ENCODE results near the gene TUBB3.

Gene TUBB3

DNA sequence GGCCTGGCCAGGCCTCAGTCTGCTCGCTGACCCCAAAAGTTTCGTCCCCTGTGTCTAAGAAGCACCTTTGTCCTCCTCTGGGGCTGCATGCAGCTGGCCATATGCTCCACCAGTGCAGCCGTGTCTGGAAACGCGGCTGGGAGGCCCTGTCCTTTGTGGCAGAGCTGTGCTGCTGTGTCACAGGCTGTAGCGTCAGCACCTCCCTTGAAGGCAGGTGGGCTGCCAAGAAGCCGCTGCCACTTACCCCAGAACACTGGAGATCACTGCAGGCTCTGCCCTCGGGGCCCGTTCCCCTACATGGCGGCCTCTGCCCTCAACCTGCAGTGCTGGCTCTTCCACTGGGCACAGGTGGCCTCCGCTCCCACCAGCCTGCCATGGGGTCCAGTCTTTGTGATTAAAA is 20.2 kb upstream of the TUBB3 start:
- DNase-seq (ENCODE audit: low read depth) = no peak
- TF ChIP-seq, protein P1, sequence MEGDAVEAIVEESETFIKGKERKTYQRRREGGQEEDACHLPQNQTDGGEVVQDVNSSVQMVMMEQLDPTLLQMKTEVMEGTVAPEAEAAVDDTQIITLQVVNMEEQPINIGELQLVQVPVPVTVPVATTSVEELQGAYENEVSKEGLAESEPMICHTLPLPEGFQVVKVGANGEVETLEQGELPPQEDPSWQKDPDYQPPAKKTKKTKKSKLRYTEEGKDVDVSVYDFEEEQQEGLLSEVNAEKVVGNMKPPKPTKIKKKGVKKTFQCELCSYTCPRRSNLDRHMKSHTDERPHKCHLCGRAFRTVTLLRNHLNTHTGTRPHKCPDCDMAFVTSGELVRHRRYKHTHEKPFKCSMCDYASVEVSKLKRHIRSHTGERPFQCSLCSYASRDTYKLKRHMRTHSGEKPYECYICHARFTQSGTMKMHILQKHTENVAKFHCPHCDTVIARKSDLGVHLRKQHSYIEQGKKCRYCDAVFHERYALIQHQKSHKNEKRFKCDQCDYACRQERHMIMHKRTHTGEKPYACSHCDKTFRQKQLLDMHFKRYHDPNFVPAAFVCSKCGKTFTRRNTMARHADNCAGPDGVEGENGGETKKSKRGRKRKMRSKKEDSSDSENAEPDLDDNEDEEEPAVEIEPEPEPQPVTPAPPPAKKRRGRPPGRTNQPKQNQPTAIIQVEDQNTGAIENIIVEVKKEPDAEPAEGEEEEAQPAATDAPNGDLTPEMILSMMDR (IDR thresholded peaks at IDR 0.05; ENCODE audit: insufficient read depth, low read depth, low read length, missing control alignments) = no peak
- H3K4me3 ChIP-seq (ENCODE audit: low read depth, low read length) = no peak overlapping the region

DNA sequence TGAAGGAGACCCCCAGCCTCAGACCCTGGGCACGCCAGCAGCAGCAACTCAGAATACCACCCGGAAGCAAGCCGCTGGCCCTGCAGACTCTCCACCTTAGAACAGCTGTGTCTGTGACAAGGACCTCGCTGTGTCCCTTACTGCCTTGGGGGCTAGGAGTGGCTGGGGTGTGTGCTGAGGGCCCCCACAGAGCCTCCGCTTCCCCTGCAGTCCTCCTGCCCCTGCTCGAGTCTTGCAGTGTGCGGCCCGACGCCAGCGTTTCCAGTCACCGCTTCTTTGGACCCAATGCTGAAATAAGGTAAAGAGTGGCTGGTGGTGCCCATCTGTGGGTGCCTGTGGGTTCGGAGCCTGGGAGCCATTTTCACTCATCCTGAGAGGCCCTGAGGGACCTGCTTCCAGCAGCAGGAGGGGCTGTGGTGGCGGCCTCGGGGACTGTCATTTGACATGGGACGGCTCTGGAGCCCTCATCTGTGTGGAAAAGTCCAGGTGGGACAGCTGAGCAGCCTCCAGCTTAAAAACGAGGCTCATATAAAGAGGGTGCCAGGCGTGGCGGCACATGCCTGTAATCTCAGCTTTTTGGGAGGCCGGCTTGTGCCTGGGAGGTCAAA is 19.1 kb upstream of the TUBB3 start:
- no peak overlapping the region for H3K4me3 ChIP-seq (ENCODE audit: low read depth, low read length)
- no peak for DNase-seq (ENCODE audit: low read depth)
- TF ChIP-seq, protein P1 (IDR thresholded peaks at IDR 0.05; ENCODE audit: insufficient read depth, low read depth, low read length, missing control alignments) = no peak

DNA sequence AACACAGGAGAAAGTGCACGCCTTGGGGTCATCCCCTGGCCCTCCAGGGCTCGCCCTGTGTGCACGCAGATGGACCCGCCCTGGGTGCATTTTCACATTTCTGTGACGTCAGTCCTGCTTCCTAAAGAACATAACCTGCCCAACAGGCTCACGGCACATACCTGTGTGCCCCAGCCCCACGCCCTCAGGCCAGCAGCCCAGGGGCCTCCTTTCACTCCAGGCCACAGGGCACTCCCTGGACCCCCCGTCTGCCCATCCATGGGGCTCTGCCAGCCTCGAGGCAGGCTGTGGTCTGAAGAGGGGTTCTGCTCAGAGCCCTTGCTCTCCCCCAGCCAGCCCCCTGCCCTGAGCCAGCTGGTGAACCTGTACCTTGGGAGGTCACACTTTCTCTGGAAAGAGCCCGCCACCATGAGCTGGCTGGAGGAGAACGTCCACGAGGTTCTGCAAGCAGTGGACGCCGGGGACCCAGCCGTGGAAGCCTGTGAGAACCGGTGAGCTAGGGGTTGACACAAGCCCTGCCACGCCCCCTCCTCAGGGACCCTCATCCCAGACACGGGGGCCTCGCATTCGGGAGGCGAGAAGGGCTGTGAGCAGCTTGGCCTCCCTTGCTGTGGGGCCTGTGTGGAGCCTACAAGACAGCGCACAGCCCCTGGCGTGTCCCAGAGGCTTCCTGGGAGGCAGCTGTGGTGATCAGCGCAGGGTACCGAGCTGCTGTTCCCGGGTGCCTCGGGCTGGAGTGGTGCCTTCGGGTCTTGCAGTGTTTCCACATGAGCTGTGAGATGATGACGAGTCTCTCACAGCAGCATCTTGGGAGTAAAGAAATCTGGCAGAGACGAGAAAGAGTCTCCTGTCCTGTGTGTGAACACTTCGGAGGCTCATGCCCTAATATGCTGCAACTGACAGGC is 18.3 kb upstream of the TUBB3 start:
- H3K4me3 ChIP-seq (ENCODE audit: low read depth, low read length) = no peak overlapping the region
- no peak for DNase-seq (ENCODE audit: low read depth)
- TF ChIP-seq, protein P1 (IDR thresholded peaks at IDR 0.05; ENCODE audit: insufficient read depth, low read depth, low read length, missing control alignments) = no peak

DNA sequence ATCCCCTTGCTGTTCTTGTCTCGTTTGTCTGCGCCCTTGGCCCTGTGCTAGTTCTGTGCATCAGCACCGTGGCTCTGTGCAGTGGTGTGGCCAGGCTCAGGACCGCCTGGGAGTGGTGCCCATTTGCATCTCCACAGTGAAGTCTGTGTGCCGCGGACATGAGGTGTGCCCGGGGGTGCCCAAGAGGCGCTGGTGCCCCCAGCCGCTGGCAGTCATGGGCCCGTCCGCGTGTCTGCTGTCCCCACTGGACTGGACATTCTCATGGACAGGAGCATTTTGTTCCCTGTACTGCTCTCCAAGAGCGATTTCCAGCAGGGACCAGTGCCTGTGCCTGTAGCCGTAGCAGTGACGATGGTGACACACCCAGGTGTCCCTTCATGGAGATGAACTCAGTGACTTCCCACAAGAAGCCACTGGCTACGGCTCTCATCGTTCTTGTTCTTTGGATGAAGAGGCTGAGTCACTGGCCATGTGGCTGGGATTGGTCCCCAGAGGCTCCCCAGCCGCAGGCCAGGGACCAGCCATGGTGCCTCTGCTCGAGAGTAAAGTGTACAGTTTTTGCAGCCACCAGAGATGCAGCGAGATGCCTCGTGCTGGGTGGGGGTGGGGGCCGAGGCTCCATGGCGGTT is 17.5 kb upstream of the TUBB3 start:
- no peak overlapping the region for H3K4me3 ChIP-seq (ENCODE audit: low read depth, low read length)
- TF ChIP-seq, protein P1 (IDR thresholded peaks at IDR 0.05; ENCODE audit: insufficient read depth, low read depth, low read length, missing control alignments) = no peak
- no peak for DNase-seq (ENCODE audit: low read depth)

- no peak overlapping the region for H3K4me3 ChIP-seq (ENCODE audit: low read depth, low read length)
- DNase-seq (ENCODE audit: low read depth) = no peak
- TF ChIP-seq, protein P1 (IDR thresholded peaks at IDR 0.05; ENCODE audit: insufficient read depth, low read depth, low read length, missing control alignments) = no peak
These were observed 16.8 kb upstream of the TUBB3 start for GRCh38 chr16:89906140-89907025.

- no peak for DNase-seq (ENCODE audit: low read depth)
- TF ChIP-seq, protein P1 (IDR thresholded peaks at IDR 0.05; ENCODE audit: insufficient read depth, low read depth, low read length, missing control alignments) = no peak
- H3K4me3 ChIP-seq (ENCODE audit: low read depth, low read length) = no peak overlapping the region
These were observed 15.9 kb upstream of the TUBB3 start for GRCh38 chr16:89907055-89907814.

All from GM12865 (cell line).